WTC11 (cell line): ENCODE measurements around the gene CDK16.

ENCODE experiments used
- CDX4 ChIP-seq: fragments of 250-450 bp; sonication (Bioruptor Pico); IDR thresholded peaks from 2 replicates; pipeline ENCODE4 v1.9.0; 2021; ENCODE audit warnings: moderate library complexity, mild to moderate bottlenecking, inconsistent platforms, borderline replicate concordance
- CREB1 ChIP-seq: sonication (generic); formaldehyde crosslinking; IDR thresholded peaks from 2 replicates; pipeline ENCODE4 v1.8.0; 2023; ENCODE audit warnings: mild to moderate bottlenecking, missing genetic modification reagents
- CTCF ChIP-seq: fragments of 200-600 bp; IDR thresholded peaks from 2 replicates; pipeline ENCODE4 v1.8.0; 2022; ENCODE audit warnings: antibody characterized with exemption
- E2F4 ChIP-seq: sonication (generic); formaldehyde crosslinking; IDR thresholded peaks from 2 replicates; pipeline ENCODE4 v1.8.1; 2022; ENCODE audit warnings: low read depth, mild to moderate bottlenecking, moderate library complexity, missing genetic modification reagents, borderline replicate concordance
- EMX1 ChIP-seq: fragments of 250-450 bp; sonication (Bioruptor Pico); IDR thresholded peaks from 2 replicates; pipeline ENCODE4 v1.8.0; 2021; ENCODE audit warnings: mild to moderate bottlenecking
- ETV6 ChIP-seq: sonication (generic); formaldehyde crosslinking; IDR thresholded peaks from 2 replicates; pipeline ENCODE4 v1.8.1; 2022; ENCODE audit warnings: mild to moderate bottlenecking, missing genetic modification reagents
- MXD4 ChIP-seq: fragments of 250-450 bp; sonication (Bioruptor Pico); IDR thresholded peaks from 2 replicates; pipeline ENCODE4 v1.8.0; 2021; ENCODE audit warnings: mild to moderate bottlenecking, moderate library complexity, borderline replicate concordance
- NFYB ChIP-seq: sonication (generic); formaldehyde crosslinking; conservative IDR thresholded peaks from 2 replicates; pipeline ENCODE4 v1.8.0; 2022; ENCODE audit warnings: low read depth, missing genetic modification reagents
- NR1H2 ChIP-seq: sonication (generic); formaldehyde crosslinking; IDR thresholded peaks from 2 replicates; pipeline ENCODE4 v1.9.0; 2021; ENCODE audit warnings: mild to moderate bottlenecking, moderate library complexity, missing genetic modification reagents
- SP1 ChIP-seq: sonication (generic); formaldehyde crosslinking; conservative IDR thresholded peaks from 2 replicates; pipeline ENCODE4 v1.8.1; 2022; ENCODE audit warnings: missing genetic modification reagents

DNA sequence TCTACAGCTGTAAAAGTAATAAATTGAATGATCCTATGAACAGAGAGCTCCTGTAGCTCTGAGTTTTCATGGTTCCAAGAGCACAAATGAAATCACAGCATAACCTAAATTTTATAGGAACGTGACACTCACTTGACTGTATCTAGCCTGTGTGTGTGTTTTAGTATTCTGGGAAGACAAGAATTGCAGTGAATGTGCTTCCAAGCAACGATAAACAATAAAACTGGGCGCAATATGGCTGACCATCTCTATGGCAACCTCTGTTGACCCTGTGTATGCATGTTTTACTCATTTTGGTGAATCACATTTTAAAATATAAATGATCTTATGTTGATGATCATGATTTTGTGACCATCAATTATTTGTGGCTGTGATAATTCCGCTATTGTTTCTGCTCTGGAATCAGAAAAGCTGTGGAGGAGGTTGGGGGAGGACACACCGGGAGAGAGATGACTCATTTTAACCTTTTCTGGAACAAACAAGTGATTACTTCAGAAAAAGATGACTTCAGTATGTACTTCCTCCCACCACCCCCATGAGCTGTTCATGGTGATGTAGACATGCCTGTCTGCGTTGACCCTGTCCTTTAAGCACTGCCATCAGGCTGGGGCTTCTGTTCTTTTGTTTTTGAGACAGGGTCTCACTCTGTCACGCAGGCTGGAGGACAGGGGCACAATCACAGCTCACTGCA lies 46.1 kb downstream of the CDK16 start:
- no peak for TF ChIP-seq MXD4
- no peak for TF ChIP-seq CTCF
- no peak for TF ChIP-seq ETV6 (CRISPR knock-in tag)
- no peak for TF ChIP-seq NR1H2
- TF ChIP-seq EMX1 (CRISPR knock-in tag) = no peak
- no peak for TF ChIP-seq CDX4 (CRISPR knock-in tag)
- TF ChIP-seq NFYB = no peak
- TF ChIP-seq SP1 (CRISPR knock-in tag) = no peak
- TF ChIP-seq E2F4 (CRISPR knock-in tag) = no peak
- no peak for TF ChIP-seq CREB1 (CRISPR knock-in tag)
